SU-DHL-6 (cell line): ENCODE measurements around the gene CRISP2.

Source experiments
- H2AFZ ChIP-seq: fragments of 200-600 bp; sonication (generic); 2 replicates; pipeline ENCODE4 v1.6.1; 2014; ENCODE audit warnings: low read depth, mild to moderate bottlenecking, moderate library complexity, mixed read lengths, antibody characterized with exemption, low read length; ENCODE audit not compliant: severe bottlenecking
- H3F3A ChIP-seq: fragments of 200-600 bp; shearing (Covaris generic); 2 replicates; pipeline ENCODE4 v1.6.0; 2016; ENCODE audit warnings: antibody characterized with exemption, mild to moderate bottlenecking; ENCODE audit not compliant: insufficient read depth
- H3K27ac ChIP-seq: fragments of 200-600 bp; sonication (generic); 2 replicates; pipeline ENCODE4 v1.5.1; 2016; ENCODE audit warnings: low read depth, mild to moderate bottlenecking, low read length, moderate library complexity, mixed read lengths
- H3K27me3 ChIP-seq: fragments of 200-600 bp; sonication (generic), shearing (Covaris generic); 2 replicates; pipeline ENCODE4 v1.6.0; 2014; ENCODE audit warnings: mild to moderate bottlenecking, low read length
- H3K36me3 ChIP-seq: fragments of 200-600 bp; sonication (generic); 2 replicates; pipeline ENCODE4 v1.6.1; 2014; ENCODE audit warnings: mild to moderate bottlenecking, low read length, mixed read lengths
- H3K4me2 ChIP-seq: fragments of 300-600, 200-600 bp; shearing (Covaris generic), sonication (generic); 2 replicates; pipeline ENCODE4 v1.6.0; 2014; ENCODE audit warnings: low read length, low read depth, mild to moderate bottlenecking; ENCODE audit not compliant: poor library complexity, severe bottlenecking
- H3K4me3 ChIP-seq: fragments of 200-600 bp; sonication (generic); 2 replicates; pipeline ENCODE4 v1.5.1; 2014; ENCODE audit warnings: antibody characterized with exemption, low read length, mild to moderate bottlenecking, mixed read lengths; ENCODE audit not compliant: insufficient read depth, poor library complexity, severe bottlenecking
- H3K79me2 ChIP-seq: fragments of 200-600 bp; sonication (generic); 2 replicates; pipeline ENCODE4 v1.6.1; 2014; ENCODE audit warnings: mild to moderate bottlenecking, low read length, moderate library complexity; ENCODE audit not compliant: insufficient read depth
- H3K9ac ChIP-seq: fragments of 200-600 bp; sonication (generic); 2 replicates; pipeline ENCODE4 v1.7.0; 2014; ENCODE audit warnings: mild to moderate bottlenecking, low read length
- H3K9me2 ChIP-seq: fragments of 200-600 bp; sonication (generic); replicated peaks from 2 replicates; pipeline ENCODE4 v1.6.1; 2014; ENCODE audit warnings: low read length; ENCODE audit not compliant: insufficient read depth
- H3K9me3 ChIP-seq: fragments of 200-600 bp; sonication (generic); 2 replicates; pipeline ENCODE4 v1.6.1; 2014; ENCODE audit warnings: low read length, mixed read lengths; ENCODE audit not compliant: insufficient read depth
- H4K20me1 ChIP-seq: fragments of 200-600 bp; sonication (generic); 2 replicates; pipeline ENCODE4 v1.6.1; 2014; ENCODE audit warnings: low read depth, mild to moderate bottlenecking, antibody characterized with exemption, low read length, moderate library complexity, mixed read lengths
- CTCF ChIP-seq: fragments of 200-600 bp; sonication (generic); IDR thresholded peaks from one replicate; pipeline ENCODE4 v1.5.1; 2017; ENCODE audit warnings: antibody characterized with exemption, mild to moderate bottlenecking, low read length, moderate library complexity; ENCODE audit not compliant: insufficient read depth, poor library complexity, severe bottlenecking
- EZH2phosphoT487 ChIP-seq: fragments of 200-600 bp; sonication (generic), shearing (Covaris generic); conservative IDR thresholded peaks from 2 replicates; pipeline ENCODE4 v1.6.1; 2018; ENCODE audit warnings: mild to moderate bottlenecking, antibody characterized with exemption, low read length, moderate library complexity, mixed read lengths

Gene CRISP2

GRCh38 chr6:49662892-49663261 lies 50.5 kb downstream of the CRISP2 start:
- H3K36me3 ChIP-seq, result no peaks in the 10 kb centered on the region
- H2AFZ ChIP-seq, result no peak overlapping the region
- H3K9ac ChIP-seq, result no peak overlapping the region
- no peaks in the 10 kb centered on the region for H3K9me3 ChIP-seq
- H3K4me2 ChIP-seq, result no peak overlapping the region
- no peaks in the 10 kb centered on the region; the same call in 1 of the 2 replicates for H3K27me3 ChIP-seq
- no peaks in the 10 kb centered on the region for H4K20me1 ChIP-seq
- TF ChIP-seq CTCF, result no peak
- no peak for TF ChIP-seq EZH2phosphoT487
- no peaks in the 10 kb centered on the region for H3K9me2 ChIP-seq
- H3K79me2 ChIP-seq, result no peaks in the 10 kb centered on the region
- no peak overlapping the region for H3K27ac ChIP-seq
- H3F3A ChIP-seq, result no peaks in the 10 kb centered on the region
- H3K4me3 ChIP-seq, result no peak overlapping the region

- Histone ChIP-seq H3K4me3 (no peak overlapping the region), H3K36me3 (no peaks in the 10 kb centered on the region), H3K27me3 (no peaks in the 10 kb centered on the region; the same call in 1 of the 2 replicates), H3K9me3 (no peaks in the 10 kb centered on the region), H4K20me1 (no peaks in the 10 kb centered on the region), H3K9ac (no peak overlapping the region), H3K9me2 (no peaks in the 10 kb centered on the region), H3K79me2 (no peaks in the 10 kb centered on the region), H3K27ac (no peak overlapping the region), H3F3A (no peaks in the 10 kb centered on the region), H3K4me2 (no peak overlapping the region), H2AFZ (no peak overlapping the region)
- TF ChIP-seq EZH2phosphoT487 (no peak), CTCF (no peak)
Measured at GRCh38 chr6:49662231-49662891, 51.0 kb downstream of the CRISP2 start.

- Histone ChIP-seq H3K27me3 (no peaks in the 10 kb centered on the region), H3K4me3 (no peak overlapping the region), H3K27ac (no peak overlapping the region), H2AFZ (no peak overlapping the region), H3K9me3 (no peaks in the 10 kb centered on the region), H4K20me1 (no peaks in the 10 kb centered on the region), H3K9ac (no peak overlapping the region), H3K79me2 (no peaks in the 10 kb centered on the region), H3K4me2 (no peak overlapping the region), H3K36me3 (no peaks in the 10 kb centered on the region), H3F3A (no peaks in the 10 kb centered on the region), H3K9me2 (no peaks in the 10 kb centered on the region)
- TF ChIP-seq EZH2phosphoT487 (no peak), CTCF (no peak)
Measured at GRCh38 chr6:49653942-49654341, 59.4 kb downstream of the CRISP2 start.
